Type B pancreatic cell (in vitro differentiated cells): ENCODE results near the gene ZNF544. TPM values are rescaled to one million over a fixed set of nuclear protein-coding genes. Genes with fewer than 3 reads are reported as not detected.

Experiments
- DNase-seq: peaks from one replicate; pipeline ENCODE4 v3.0.0; 2021; ENCODE audit warnings: mixed read lengths; ENCODE audit not compliant: unreplicated experiment; ENCODE audit errors: extremely low spot score
- H3K27ac Mint-ChIP-seq: 2 replicates; pipeline ENCODE4 v1.8.0; 2021; ENCODE audit warnings: mild to moderate bottlenecking, mixed read lengths
- H3K27me3 Mint-ChIP-seq: 2 replicates; pipeline ENCODE4 v1.8.0; 2021; ENCODE audit warnings: mixed read lengths
- H3K36me3 Mint-ChIP-seq: 2 replicates; pipeline ENCODE4 v1.8.0; 2021; ENCODE audit warnings: mixed read lengths
- H3K4me1 Mint-ChIP-seq: one replicate; pipeline ENCODE4 v1.8.0; 2021; ENCODE audit warnings: mixed read lengths; ENCODE audit not compliant: unreplicated experiment
- H3K4me3 Mint-ChIP-seq: 2 replicates; pipeline ENCODE4 v1.8.0; 2021; ENCODE audit warnings: mild to moderate bottlenecking, mixed read lengths
- H3K9me3 Mint-ChIP-seq: 2 replicates; pipeline ENCODE4 v1.8.0; 2021; ENCODE audit warnings: mixed read lengths
- total RNA-seq: library from RNA; stranded (reverse); gene quantifications from 2 replicates; pipeline ENCODE4 v1.2.1, GENCODE V29; 2021; ENCODE audit warnings: low replicate concordance
- TF ChIP-seq, protein P1 (sequence below): fragments of 200-600 bp; sonication (generic); conservative IDR thresholded peaks from 2 replicates; pipeline ENCODE4 v1.5.0; 2021; ENCODE audit warnings: antibody characterized with exemption, mild to moderate bottlenecking

ZNF544 gene
- total RNA-seq, 1 donor from 2014 or later: 52.0 TPM

DNA sequence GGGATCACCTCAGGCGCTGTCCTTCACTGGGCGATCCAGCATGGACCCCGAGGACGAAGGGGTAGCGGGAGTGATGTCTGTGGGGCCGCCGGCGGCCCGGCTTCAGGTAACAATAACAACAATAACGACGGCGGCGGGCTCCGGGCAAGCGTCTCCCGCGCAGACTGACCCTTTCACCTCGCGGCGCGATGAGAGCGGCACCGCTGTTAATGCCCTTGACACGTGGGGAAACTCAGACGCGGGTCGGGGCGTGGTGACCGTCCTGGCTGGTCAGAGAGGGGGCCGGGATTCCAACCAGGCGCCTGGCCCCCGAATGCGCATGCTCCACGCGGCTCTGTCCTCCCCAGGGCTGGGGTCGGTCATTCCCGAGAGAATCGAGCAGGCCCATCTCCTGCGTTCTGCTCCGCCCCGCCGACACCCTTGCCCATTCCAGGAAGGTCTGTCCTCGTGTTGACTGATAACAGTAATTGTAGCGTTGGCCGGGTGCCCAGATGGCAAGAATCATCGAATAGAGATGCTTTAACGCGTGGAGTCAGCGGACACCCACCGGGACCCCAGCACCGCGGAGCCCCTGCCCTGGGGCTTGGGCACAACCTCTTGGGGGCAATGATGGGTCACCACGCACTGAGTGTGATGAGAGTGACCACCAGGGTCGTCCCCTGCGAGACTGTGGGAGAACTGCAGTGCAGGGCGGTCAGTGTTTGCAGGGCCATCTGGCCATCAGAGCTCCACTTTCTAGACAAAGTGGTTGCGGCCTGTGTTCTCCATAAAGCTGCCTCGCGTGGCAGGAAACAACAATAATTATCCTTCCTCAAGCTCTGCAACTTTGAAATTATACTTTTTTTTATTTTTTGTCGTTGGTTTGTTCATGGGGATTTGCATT lies 50.6 kb downstream of the ZNF544 start:
- peak overlapping the region; percentile 93 for H3K4me3 Mint-ChIP-seq
- peaks cover 22% of the 10 kb centered on the region for H3K4me1 Mint-ChIP-seq
- H3K27ac Mint-ChIP-seq: peak overlapping the region; percentile 98
- H3K27me3 Mint-ChIP-seq: peaks cover 3% of the 10 kb centered on the region
- H3K9me3 Mint-ChIP-seq: peaks cover 9% of the 10 kb centered on the region
- peak; percentile 88 for DNase-seq
- TF ChIP-seq, protein P1, sequence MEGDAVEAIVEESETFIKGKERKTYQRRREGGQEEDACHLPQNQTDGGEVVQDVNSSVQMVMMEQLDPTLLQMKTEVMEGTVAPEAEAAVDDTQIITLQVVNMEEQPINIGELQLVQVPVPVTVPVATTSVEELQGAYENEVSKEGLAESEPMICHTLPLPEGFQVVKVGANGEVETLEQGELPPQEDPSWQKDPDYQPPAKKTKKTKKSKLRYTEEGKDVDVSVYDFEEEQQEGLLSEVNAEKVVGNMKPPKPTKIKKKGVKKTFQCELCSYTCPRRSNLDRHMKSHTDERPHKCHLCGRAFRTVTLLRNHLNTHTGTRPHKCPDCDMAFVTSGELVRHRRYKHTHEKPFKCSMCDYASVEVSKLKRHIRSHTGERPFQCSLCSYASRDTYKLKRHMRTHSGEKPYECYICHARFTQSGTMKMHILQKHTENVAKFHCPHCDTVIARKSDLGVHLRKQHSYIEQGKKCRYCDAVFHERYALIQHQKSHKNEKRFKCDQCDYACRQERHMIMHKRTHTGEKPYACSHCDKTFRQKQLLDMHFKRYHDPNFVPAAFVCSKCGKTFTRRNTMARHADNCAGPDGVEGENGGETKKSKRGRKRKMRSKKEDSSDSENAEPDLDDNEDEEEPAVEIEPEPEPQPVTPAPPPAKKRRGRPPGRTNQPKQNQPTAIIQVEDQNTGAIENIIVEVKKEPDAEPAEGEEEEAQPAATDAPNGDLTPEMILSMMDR: peak; percentile 32
- peaks cover 63% of the 10 kb centered on the region for H3K36me3 Mint-ChIP-seq

DNA sequence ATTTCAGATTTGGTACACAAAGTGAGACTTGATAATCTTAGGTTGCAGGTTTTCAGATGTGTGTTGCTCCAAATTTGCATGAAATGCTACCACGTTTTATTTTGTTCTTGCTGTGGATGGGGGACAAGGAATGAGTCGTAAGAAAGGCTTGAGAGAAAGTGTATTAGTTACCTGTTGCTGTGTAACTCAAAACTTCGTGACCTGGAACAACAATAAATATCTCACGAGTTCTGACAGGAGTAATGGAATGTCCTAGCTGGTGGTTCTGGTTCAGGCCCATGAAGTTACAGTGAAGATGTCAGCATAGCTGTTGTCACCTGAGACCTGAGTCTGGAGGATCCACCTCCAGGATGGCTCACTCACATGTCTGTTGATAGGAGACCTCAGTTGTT lies 51.2 kb downstream of the ZNF544 start:
- Mint-ChIP-seq H3K27ac (peak overlapping the region; percentile 98), H3K27me3 (peaks cover 3% of the 10 kb centered on the region)

DNA sequence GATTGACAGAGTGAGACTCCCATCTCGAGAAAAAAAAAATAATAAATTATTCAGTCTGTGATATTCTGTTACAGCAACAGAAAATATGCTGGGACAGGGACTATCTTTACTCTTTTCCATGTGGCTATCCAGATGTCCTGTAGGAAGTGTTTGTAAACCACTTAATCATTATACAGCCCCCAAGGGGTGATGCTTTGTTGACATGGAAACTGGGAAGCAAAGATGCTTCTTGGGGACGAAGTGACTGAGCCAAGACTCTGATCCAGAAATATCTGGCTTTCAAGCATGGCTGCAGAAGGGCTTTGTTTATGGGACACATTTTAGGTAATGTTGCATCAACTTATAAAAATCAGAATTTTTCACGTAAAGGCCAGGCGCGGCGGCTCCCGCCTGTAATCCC lies 55.5 kb downstream of the ZNF544 start:
- TF ChIP-seq, protein P1: no peak
- peaks cover 66% of the 10 kb centered on the region for H3K36me3 Mint-ChIP-seq
- no peak overlapping the region for H3K4me3 Mint-ChIP-seq
- H3K27me3 Mint-ChIP-seq: no peaks in the 10 kb centered on the region
- H3K9me3 Mint-ChIP-seq: no peaks in the 10 kb centered on the region
- DNase-seq: no peak
- peaks cover 15% of the 10 kb centered on the region for H3K4me1 Mint-ChIP-seq
- no peak overlapping the region for H3K27ac Mint-ChIP-seq

More for the DNA sequence above, 51.2 kb downstream of the ZNF544 start:
- Mint-ChIP-seq H3K36me3 (peaks cover 56% of the 10 kb centered on the region), H3K9me3 (peaks cover 4% of the 10 kb centered on the region), H3K4me1 (peaks cover 22% of the 10 kb centered on the region), H3K4me3 (peak overlapping the region; percentile 93)
- no peak for DNase-seq
- TF ChIP-seq, protein P1: no peak

DNA sequence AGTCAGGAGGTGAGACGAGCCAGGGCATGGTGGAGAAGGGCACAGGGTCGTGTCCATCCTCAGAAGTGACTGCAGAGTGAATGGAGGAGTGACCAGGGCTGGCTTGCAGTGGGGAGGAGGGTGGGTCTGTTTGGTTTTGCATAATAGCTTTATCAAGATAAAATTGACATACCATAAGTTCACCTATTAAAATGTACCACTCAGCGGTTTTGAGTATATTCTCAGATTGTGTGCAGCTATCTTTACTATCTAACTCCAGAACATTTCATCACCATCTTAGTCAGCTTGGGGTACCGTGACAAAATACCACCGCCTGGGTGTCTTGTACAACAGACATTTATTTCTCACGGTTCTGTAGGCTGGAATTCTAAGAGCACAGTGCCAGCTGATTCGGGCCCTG lies 63.2 kb downstream of the ZNF544 start:
- Mint-ChIP-seq H3K9me3 (peaks cover 22% of the 10 kb centered on the region), H3K27ac (no peak overlapping the region), H3K36me3 (peaks cover 68% of the 10 kb centered on the region), H3K4me1 (no peaks in the 10 kb centered on the region), H3K27me3 (no peaks in the 10 kb centered on the region), H3K4me3 (no peak overlapping the region)
- TF ChIP-seq, protein P1: no peak
- no peak for DNase-seq

DNA sequence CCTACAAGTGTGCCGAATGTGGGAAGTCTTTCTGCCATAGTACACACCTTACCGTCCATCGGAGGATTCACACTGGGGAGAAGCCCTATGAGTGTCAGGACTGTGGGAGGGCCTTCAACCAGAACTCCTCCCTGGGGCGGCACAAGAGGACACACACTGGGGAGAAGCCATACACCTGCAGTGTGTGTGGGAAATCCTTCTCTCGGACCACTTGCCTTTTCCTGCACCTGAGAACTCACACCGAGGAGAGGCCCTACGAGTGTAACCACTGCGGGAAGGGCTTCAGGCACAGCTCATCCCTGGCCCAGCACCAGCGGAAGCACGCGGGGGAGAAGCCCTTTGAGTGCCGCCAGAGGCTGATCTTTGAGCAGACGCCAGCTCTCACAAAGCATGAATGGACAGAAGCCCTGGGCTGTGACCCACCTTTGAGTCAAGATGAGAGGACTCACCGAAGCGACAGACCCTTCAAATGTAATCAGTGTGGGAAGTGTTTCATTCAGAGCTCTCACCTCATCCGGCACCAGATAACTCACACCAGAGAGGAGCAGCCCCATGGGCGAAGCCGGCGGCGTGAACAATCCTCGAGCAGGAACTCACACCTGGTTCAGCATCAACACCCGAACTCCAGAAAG lies 66.1 kb downstream of the ZNF544 start:
- Mint-ChIP-seq H3K36me3 (peaks cover 64% of the 10 kb centered on the region), H3K4me1 (no peaks in the 10 kb centered on the region), H3K9me3 (peaks cover 22% of the 10 kb centered on the region), H3K4me3 (no peak overlapping the region), H3K27ac (no peak overlapping the region), H3K27me3 (no peaks in the 10 kb centered on the region)
- TF ChIP-seq, protein P1: no peak
- DNase-seq: no peak
